Neural cell (in vitro differentiated cells): Measurements from ENCODE around the gene B3GALT5. TPM values are rescaled to one million over a fixed set of nuclear protein-coding genes. Genes with fewer than 3 reads are reported as not detected.

Experiments used
- H2AFZ ChIP-seq: fragments of 200-600, 300-800 bp; sonication (generic), shearing (Covaris generic); 2 replicates; pipeline ENCODE4 v1.6.0; 2014; ENCODE audit warnings: low read depth, mild to moderate bottlenecking, antibody characterized with exemption, low read length, moderate library complexity
- H3F3A ChIP-seq: fragments of 200-600 bp; shearing (Covaris generic); 2 replicates; pipeline ENCODE4 v1.6.1; 2016; ENCODE audit warnings: mild to moderate bottlenecking, moderate library complexity, mixed read lengths, antibody characterized with exemption, low read length; ENCODE audit not compliant: insufficient read depth, poor library complexity, severe bottlenecking
- H3K27ac ChIP-seq: fragments of 200-600, 300-800 bp; sonication (generic), shearing (Covaris generic); 2 replicates; pipeline ENCODE4 v1.5.1; 2014; ENCODE audit warnings: mild to moderate bottlenecking, low read length, moderate library complexity
- H3K27me3 ChIP-seq: fragments of 300-800, 200-600 bp; sonication (generic), shearing (Covaris generic); 2 replicates; pipeline ENCODE4 v1.6.0; 2014; ENCODE audit warnings: mild to moderate bottlenecking, low read depth, low read length, moderate library complexity; ENCODE audit not compliant: insufficient read depth
- H3K36me3 ChIP-seq: fragments of 300-800, 200-600 bp; sonication (generic), shearing (Covaris generic); 2 replicates; pipeline ENCODE4 v1.5.1; 2014; ENCODE audit warnings: mild to moderate bottlenecking, antibody characterized with exemption, low read length, moderate library complexity; ENCODE audit not compliant: insufficient read depth
- H3K4me2 ChIP-seq: fragments of 300-800, 200-600 bp; sonication (generic), shearing (Covaris generic); 2 replicates; pipeline ENCODE4 v1.6.0; 2014; ENCODE audit warnings: mild to moderate bottlenecking, low read length
- H3K4me3 ChIP-seq: fragments of 300-800, 200-600 bp; sonication (generic), shearing (Covaris generic); 2 replicates; pipeline ENCODE4 v1.5.1; 2014; ENCODE audit warnings: mild to moderate bottlenecking, low read length, moderate library complexity
- H3K79me2 ChIP-seq: fragments of 200-600 bp; shearing (Covaris generic); replicated peaks from 2 replicates; pipeline ENCODE4 v1.6.0; 2014; ENCODE audit warnings: mild to moderate bottlenecking, low read length, moderate library complexity; ENCODE audit not compliant: insufficient read depth
- H3K9ac ChIP-seq: fragments of 300-800, 200-600 bp; sonication (generic), shearing (Covaris generic); 2 replicates; pipeline ENCODE4 v1.6.1; 2016; ENCODE audit warnings: mild to moderate bottlenecking, low read length, mixed read lengths
- H3K9me2 ChIP-seq: fragments of 200-600 bp; shearing (Covaris generic); 2 replicates; pipeline ENCODE4 v1.6.1; 2016; ENCODE audit warnings: mild to moderate bottlenecking, low read length, mixed read lengths; ENCODE audit not compliant: insufficient read depth
- H3K9me3 ChIP-seq: fragments of 200-600, 300-800 bp; sonication (generic), shearing (Covaris generic); 2 replicates; pipeline ENCODE4 v1.6.1; 2016; ENCODE audit warnings: mild to moderate bottlenecking, mixed run types, low read length, moderate library complexity, mixed read lengths
- H4K20me1 ChIP-seq: fragments of 200-600 bp; shearing (Covaris generic); 2 replicates; pipeline ENCODE4 v1.6.1; 2016; ENCODE audit warnings: mild to moderate bottlenecking, mixed run types; ENCODE audit not compliant: insufficient read depth
- CTCF ChIP-seq: fragments of 450-650 bp; IDR thresholded peaks from 2 replicates; pipeline ENCODE4 v1.5.1; 2014; ENCODE audit warnings: antibody characterized with exemption, mild to moderate bottlenecking, moderate library complexity; ENCODE audit not compliant: poor library complexity, severe bottlenecking
- EP300 ChIP-seq: fragments of 450-650 bp; conservative IDR thresholded peaks from 2 replicates; pipeline ENCODE4 v1.6.1; 2014; ENCODE audit warnings: antibody characterized with exemption, mild to moderate bottlenecking, moderate library complexity; ENCODE audit not compliant: poor library complexity, severe bottlenecking
- EZH2 ChIP-seq: fragments of 200-600, 300-800 bp; shearing (Covaris generic), sonication (generic); IDR thresholded peaks from 2 replicates; pipeline ENCODE4 v1.6.1; 2014; ENCODE audit warnings: antibody characterized with exemption, low read length, borderline replicate concordance, mild to moderate bottlenecking; ENCODE audit not compliant: insufficient read depth, poor library complexity, severe bottlenecking
- MXI1 ChIP-seq: fragments of 450-650 bp; conservative IDR thresholded peaks from 2 replicates; pipeline ENCODE4 v1.6.1; 2014; ENCODE audit warnings: antibody characterized with exemption, mild to moderate bottlenecking; ENCODE audit not compliant: poor library complexity, severe bottlenecking
- POLR2AphosphoS5 ChIP-seq: IDR thresholded peaks from 2 replicates; pipeline ENCODE4 v1.6.1; 2012
- RAD21 ChIP-seq: fragments of 450-650 bp; conservative IDR thresholded peaks from 2 replicates; pipeline ENCODE4 v1.6.1; 2014; ENCODE audit warnings: antibody characterized with exemption, mild to moderate bottlenecking, moderate library complexity
- REST ChIP-seq: IDR thresholded peaks from 2 replicates; pipeline ENCODE4 v1.6.1; 2012; ENCODE audit warnings: borderline replicate concordance
- SMC3 ChIP-seq: fragments of 450-650 bp; conservative IDR thresholded peaks from 2 replicates; pipeline ENCODE4 v1.6.1; 2014; ENCODE audit warnings: antibody characterized with exemption, mild to moderate bottlenecking, moderate library complexity; ENCODE audit not compliant: poor library complexity
- TAF1 ChIP-seq: IDR thresholded peaks from 2 replicates; pipeline ENCODE4 v1.6.1; 2012; ENCODE audit warnings: low read depth
- polyA plus RNA-seq: library from polyadenylated mRNA; depleted of rRNA; stranded (reverse); fragments of >200 nt; gene quantifications from 2 replicates; pipeline ENCODE4 v1.2.3, GENCODE V29; 2014

The B3GALT5 gene
- polyA plus RNA-seq, 1 donor from 2014 or later: 0.50 TPM

GRCh38 chr21:39650801-39651200 lies 38.1 kb downstream of the B3GALT5 start:
- Histone ChIP-seq H3K9ac (no peak overlapping the region), H3K9me2 (no peaks in the 10 kb centered on the region), H3K4me3 (no peak overlapping the region), H3K79me2 (no peaks in the 10 kb centered on the region), H3K27ac (no peak overlapping the region), H3K36me3 (no peaks in the 10 kb centered on the region), H3K9me3 (no peaks in the 10 kb centered on the region), H3K27me3 (no peaks in the 10 kb centered on the region), H3F3A (no peaks in the 10 kb centered on the region), H3K4me2 (no peak overlapping the region), H2AFZ (no peak overlapping the region), H4K20me1 (no peaks in the 10 kb centered on the region)
- TF ChIP-seq TAF1 (no peak), RAD21 (no peak), SMC3 (no peak), REST (no peak), CTCF (no peak), EZH2 (no peak), MXI1 (no peak), EP300 (no peak), POLR2AphosphoS5 (no peak)

GRCh38 chr21:39651206-39651605 lies 38.5 kb downstream of the B3GALT5 start:
- no peaks in the 10 kb centered on the region for H3F3A ChIP-seq
- no peaks in the 10 kb centered on the region for H4K20me1 ChIP-seq
- H3K9ac ChIP-seq: no peak overlapping the region
- no peaks in the 10 kb centered on the region for H3K9me3 ChIP-seq
- no peaks in the 10 kb centered on the region for H3K36me3 ChIP-seq
- H3K79me2 ChIP-seq: no peaks in the 10 kb centered on the region
- H3K4me2 ChIP-seq: no peak overlapping the region
- no peak overlapping the region for H3K4me3 ChIP-seq
- H2AFZ ChIP-seq: no peak overlapping the region
- no peaks in the 10 kb centered on the region for H3K9me2 ChIP-seq
- no peak overlapping the region for H3K27ac ChIP-seq
- H3K27me3 ChIP-seq: no peaks in the 10 kb centered on the region
- no peak for TF ChIP-seq SMC3
- no peak for TF ChIP-seq TAF1
- no peak for TF ChIP-seq RAD21
- TF ChIP-seq CTCF: no peak
- no peak for TF ChIP-seq POLR2AphosphoS5
- TF ChIP-seq MXI1: no peak
- no peak for TF ChIP-seq EZH2
- no peak for TF ChIP-seq EP300
- no peak for TF ChIP-seq REST
